SK-N-SH treated with all-trans-retinoic acid at 6 μM for 48 hours (cell line): ENCODE measurements around the gene TSPAN15.
"Not testable (repeated sequence)": the region's sequence is repeated elsewhere in the genome, so short reads cannot be mapped to it uniquely, and the experiment has no call there.

Source experiments
- ATAC-seq: fragments of 200-7000 bp; cut with Tn5 transposase; 3 replicates; pipeline ENCODE4 v1.9.1; 2020; ENCODE audit warnings: mild to moderate bottlenecking, moderate library complexity
- ARNTL ChIP-seq: fragments of 450-650 bp; formaldehyde crosslinking; IDR thresholded peaks from 2 replicates; pipeline ENCODE4 v1.5.0; 2020; ENCODE audit warnings: low read depth, mild to moderate bottlenecking, moderate library complexity, borderline replicate concordance
- BACH2 ChIP-seq: fragments of 250-450 bp; sonication (Bioruptor Pico); IDR thresholded peaks from 2 replicates; pipeline ENCODE4 v1.9.0; 2021; ENCODE audit warnings: mild to moderate bottlenecking, borderline replicate concordance
- CREB5 ChIP-seq: fragments of 250-450 bp; sonication (Bioruptor Pico); IDR thresholded peaks from 2 replicates; pipeline ENCODE4 v1.5.1; 2020; ENCODE audit warnings: low read depth, mild to moderate bottlenecking, moderate library complexity
- CSRNP3 ChIP-seq: fragments of 250-450 bp; sonication (Bioruptor Pico); IDR thresholded peaks from 2 replicates; pipeline ENCODE4 v1.5.1; 2021; ENCODE audit warnings: mild to moderate bottlenecking, moderate library complexity
- ESRRG ChIP-seq: fragments of 250-450 bp; sonication (Bioruptor Pico); IDR thresholded peaks from 2 replicates; pipeline ENCODE4 v1.6.1; 2021; ENCODE audit warnings: mild to moderate bottlenecking
- GLIS3 ChIP-seq: fragments of 250-450 bp; sonication (Bioruptor Pico); IDR thresholded peaks from 2 replicates; pipeline ENCODE4 v1.5.0; 2020; ENCODE audit warnings: mild to moderate bottlenecking, moderate library complexity
- ISL1 ChIP-seq: fragments of 250-450 bp; sonication (Bioruptor Pico); IDR thresholded peaks from 2 replicates; pipeline ENCODE4 v2.1.2; 2022; ENCODE audit warnings: mild to moderate bottlenecking, moderate library complexity
- OSR1 ChIP-seq: fragments of 250-450 bp; sonication (Bioruptor Pico); IDR thresholded peaks from 2 replicates; pipeline ENCODE4 v1.8.0; 2022; ENCODE audit warnings: moderate library complexity, mild to moderate bottlenecking, inconsistent platforms
- POU6F1 ChIP-seq: fragments of 250-450 bp; sonication (Bioruptor Pico); IDR thresholded peaks from 2 replicates; pipeline ENCODE4 v1.8.0; 2021; ENCODE audit warnings: low read depth, mild to moderate bottlenecking, moderate library complexity, borderline replicate concordance
- PPARA ChIP-seq: fragments of 250-450 bp; sonication (Bioruptor Pico); IDR thresholded peaks from 2 replicates; pipeline ENCODE4 v1.5.0; 2020; ENCODE audit warnings: mild to moderate bottlenecking, borderline replicate concordance
- TCF4 ChIP-seq: fragments of 250-450 bp; sonication (Bioruptor Pico); IDR thresholded peaks from 2 replicates; pipeline ENCODE4 v1.8.0; 2021; ENCODE audit warnings: mild to moderate bottlenecking, moderate library complexity, borderline replicate concordance
- TOX ChIP-seq: fragments of 250-450 bp; sonication (Bioruptor Pico); IDR thresholded peaks from 2 replicates; pipeline ENCODE4 v1.8.0; 2021; ENCODE audit warnings: mild to moderate bottlenecking, moderate library complexity, borderline replicate concordance
- TSHZ2 ChIP-seq: fragments of 250-450 bp; sonication (Bioruptor Pico); IDR thresholded peaks from 2 replicates; pipeline ENCODE4 v1.5.0; 2020; ENCODE audit warnings: mild to moderate bottlenecking, moderate library complexity
- ZC3H10 ChIP-seq: fragments of 250-450 bp; sonication (Bioruptor Pico); IDR thresholded peaks from 2 replicates; pipeline ENCODE4 v1.5.1; 2021; ENCODE audit warnings: mild to moderate bottlenecking, moderate library complexity
- ZFP3 ChIP-seq: fragments of 250-450 bp; sonication (Bioruptor Pico); IDR thresholded peaks from 2 replicates; pipeline ENCODE4 v1.5.0; 2020; ENCODE audit warnings: mild to moderate bottlenecking, moderate library complexity
- ZFP30 ChIP-seq: fragments of 450-650 bp; formaldehyde crosslinking; IDR thresholded peaks from 2 replicates; pipeline ENCODE4 v1.5.0; 2022; ENCODE audit warnings: mild to moderate bottlenecking, moderate library complexity
- ZNF565 ChIP-seq: fragments of 450-650 bp; formaldehyde crosslinking; conservative IDR thresholded peaks from 2 replicates; pipeline ENCODE4 v1.5.0; 2020; ENCODE audit warnings: low read depth, mild to moderate bottlenecking, moderate library complexity
- ZNF70 ChIP-seq: fragments of 450-650 bp; formaldehyde crosslinking; IDR thresholded peaks from 2 replicates; pipeline ENCODE4 v1.5.0; 2020; ENCODE audit warnings: mild to moderate bottlenecking, moderate library complexity

Gene TSPAN15

GRCh38 chr10:69484736-69485135 lies 33.5 kb downstream of the TSPAN15 start (continued):
- no peak for TF ChIP-seq TSHZ2 (CRISPR knock-in tag)

- ATAC-seq: no peak; the same call in 2 of the 3 replicates
- TF ChIP-seq CSRNP3 (CRISPR knock-in tag) (no peak), TCF4 (CRISPR knock-in tag) (no peak), GLIS3 (CRISPR knock-in tag) (no peak), ISL1 (CRISPR knock-in tag) (no peak), OSR1 (CRISPR knock-in tag) (no peak), ZNF565 (CRISPR knock-in tag) (no peak), ZNF70 (CRISPR knock-in tag) (no peak), ESRRG (CRISPR knock-in tag) (no peak), POU6F1 (CRISPR knock-in tag) (no peak), ZC3H10 (no peak), ZFP3 (CRISPR knock-in tag) (no peak), BACH2 (CRISPR knock-in tag) (no peak), TOX (CRISPR knock-in tag) (no peak), ARNTL (CRISPR knock-in tag) (no peak), CREB5 (CRISPR knock-in tag) (no peak), PPARA (no peak), TSHZ2 (CRISPR knock-in tag) (no peak), ZFP30 (CRISPR knock-in tag) (no peak)
- TF ChIP-seq, all 23 proteins: peak for 0
Observed at GRCh38 chr10:69486922-69487730, 35.9 kb downstream of the TSPAN15 start.

GRCh38 chr10:69488149-69488844 lies 37.0 kb downstream of the TSPAN15 start:
- not testable (repeated sequence) for ATAC-seq

- not testable (repeated sequence) for ATAC-seq
Observed at GRCh38 chr10:69488856-69489255, 37.6 kb downstream of the TSPAN15 start.
